Head of caudate nucleus (tissue), 42 donors: Measurements from ENCODE around the gene WDR1.

Experiments used
- DNase-seq, 42 donors: peaks; one replicate each; pipeline versions ENCODE4 v3.0.0 to v3.0.0-alpha.2; 2020 to 2021; ENCODE audit warnings: mixed read lengths in 7 of 42
- intact Hi-C: fragments of 100-400 bp; cut with DNase I; formaldehyde crosslinking; loops from one replicate; pipeline ENCODE4 v1.15.0; 2022

The WDR1 gene

GRCh38 chr4:10118048-10119004 is 1.7 kb upstream of the WDR1 start:
- DNase-seq: no peak
- intact Hi-C loops: loop anchor here (10.0 kb wide), 1 partner anchor 424 kb away; no protein-coding TSS in a partner anchor

GRCh38 chr4:10117359-10118047 is 904 bp upstream of the WDR1 start:
- DNase-seq: peak in 5 of 42 donors; percentile 13 to 55 (median 31)
- intact Hi-C loops: loop anchor here (10.0 kb wide), 1 partner anchor 423 kb away; no protein-coding TSS in a partner anchor

- intact Hi-C loops: loop anchor here (10.0 kb wide), 1 partner anchor 421 kb away; no protein-coding TSS in a partner anchor
- DNase-seq: peak in 3 of 42 donors; percentile 28 to 58 (median 36)
Measured at GRCh38 chr4:10115797-10116568, 616 bp downstream of the WDR1 start.

GRCh38 chr4:10115271-10115796 is 1.3 kb downstream of the WDR1 start:
- DNase-seq: peak in 4 of 42 donors; percentile 28 to 52 (median 39)
- intact Hi-C loops: loop anchor here (10.0 kb wide), 1 partner anchor 421 kb away; no protein-coding TSS in a partner anchor

- peak in 1 of 42 donors; percentile 10 for DNase-seq
- intact Hi-C loops: loop anchor here (10.0 kb wide), 1 partner anchor 420 kb away; no protein-coding TSS in a partner anchor
Measured at GRCh38 chr4:10114607-10115006, 2.0 kb downstream of the WDR1 start.

- DNase-seq: no peak
- intact Hi-C loops: loop anchor here (10.0 kb wide), 1 partner anchor 419 kb away; no protein-coding TSS in a partner anchor
Measured at GRCh38 chr4:10114147-10114546, 2.5 kb downstream of the WDR1 start.

- DNase-seq: no peak
- intact Hi-C loops: loop anchor here (10.0 kb wide), 1 partner anchor 419 kb away; no protein-coding TSS in a partner anchor
Measured at GRCh38 chr4:10113362-10114047, 3.1 kb downstream of the WDR1 start.

GRCh38 chr4:10112658-10113284 is 3.8 kb downstream of the WDR1 start:
- intact Hi-C loops: loop anchor here (10.0 kb wide), 1 partner anchor 418 kb away; no protein-coding TSS in a partner anchor
- DNase-seq: no peak

GRCh38 chr4:10111067-10111801 is 5.4 kb downstream of the WDR1 start:
- intact Hi-C loops: loop anchor here (10.0 kb wide), 1 partner anchor 416 kb away; no protein-coding TSS in a partner anchor
- no peak for DNase-seq

GRCh38 chr4:10109995-10110670 is 6.5 kb downstream of the WDR1 start:
- no peak for DNase-seq
- intact Hi-C loops: loop anchor here (10.0 kb wide), 1 partner anchor 415 kb away; no protein-coding TSS in a partner anchor

- intact Hi-C loops: no loop called here
- no peak for DNase-seq
Measured at GRCh38 chr4:10108818-10109783, 7.5 kb downstream of the WDR1 start.

GRCh38 chr4:10108391-10108790 is 8.2 kb downstream of the WDR1 start:
- DNase-seq: no peak
- intact Hi-C loops: no loop called here

- intact Hi-C loops: no loop called here
- DNase-seq: peak in 1 of 42 donors; percentile 50
Measured at GRCh38 chr4:10107111-10108091, 9.2 kb downstream of the WDR1 start.
